DMS79 treated with DMSO at 0.1 percent for 48 hours (cell line): ENCODE measurements around the gene MCCC2.
"Not testable (repeated sequence)": the region's sequence is repeated elsewhere in the genome, so short reads cannot be mapped to it uniquely, and the experiment has no call there.

Source experiments
- DNase-seq: peaks from one replicate; lab custom pipeline; 2025; lab: John Stamatoyannopoulos, UW

MCCC2 gene

DNA sequence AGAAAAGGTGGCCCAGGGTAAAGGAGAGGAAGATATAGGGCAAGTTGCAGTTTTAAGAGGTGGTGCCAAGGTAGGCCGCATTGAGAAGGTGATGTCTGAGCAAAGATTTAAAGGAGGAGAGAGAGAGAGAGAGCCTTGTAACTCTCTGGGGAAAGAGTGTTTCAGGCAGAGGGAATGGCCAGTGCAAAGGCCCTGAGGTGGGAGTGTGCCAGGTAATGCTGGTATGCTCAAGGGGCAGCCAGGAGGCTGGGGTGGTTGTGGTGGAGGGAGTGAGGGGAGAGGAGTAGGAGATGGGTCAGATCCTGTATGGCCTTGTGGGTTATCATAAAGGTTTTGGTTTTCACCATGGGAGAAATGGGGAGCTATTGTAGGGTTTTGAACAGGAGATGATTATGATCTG lies 9.9 kb downstream of the MCCC2 start:
- no peak for DNase-seq

DNA sequence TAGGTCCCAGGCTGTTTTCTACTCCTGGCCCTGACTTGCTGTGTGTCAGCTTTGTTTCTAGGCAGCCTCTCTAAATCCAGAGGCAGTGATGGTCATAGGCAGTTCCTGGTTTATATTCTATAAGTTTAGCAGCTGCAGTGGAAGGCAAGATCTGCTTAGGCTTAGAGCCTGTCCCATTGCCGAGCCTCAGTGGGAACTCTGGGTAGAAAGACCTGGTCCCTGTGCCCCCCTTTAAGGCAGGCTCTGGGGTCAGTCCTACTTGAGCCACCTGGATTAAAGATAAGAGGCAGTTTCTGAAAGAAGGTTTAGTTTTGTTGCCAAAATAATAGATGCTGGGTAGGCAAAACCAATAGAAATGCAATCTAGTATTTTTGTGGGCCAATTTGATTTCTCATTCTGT lies 13.6 kb downstream of the MCCC2 start:
- DNase-seq = no peak

DNA sequence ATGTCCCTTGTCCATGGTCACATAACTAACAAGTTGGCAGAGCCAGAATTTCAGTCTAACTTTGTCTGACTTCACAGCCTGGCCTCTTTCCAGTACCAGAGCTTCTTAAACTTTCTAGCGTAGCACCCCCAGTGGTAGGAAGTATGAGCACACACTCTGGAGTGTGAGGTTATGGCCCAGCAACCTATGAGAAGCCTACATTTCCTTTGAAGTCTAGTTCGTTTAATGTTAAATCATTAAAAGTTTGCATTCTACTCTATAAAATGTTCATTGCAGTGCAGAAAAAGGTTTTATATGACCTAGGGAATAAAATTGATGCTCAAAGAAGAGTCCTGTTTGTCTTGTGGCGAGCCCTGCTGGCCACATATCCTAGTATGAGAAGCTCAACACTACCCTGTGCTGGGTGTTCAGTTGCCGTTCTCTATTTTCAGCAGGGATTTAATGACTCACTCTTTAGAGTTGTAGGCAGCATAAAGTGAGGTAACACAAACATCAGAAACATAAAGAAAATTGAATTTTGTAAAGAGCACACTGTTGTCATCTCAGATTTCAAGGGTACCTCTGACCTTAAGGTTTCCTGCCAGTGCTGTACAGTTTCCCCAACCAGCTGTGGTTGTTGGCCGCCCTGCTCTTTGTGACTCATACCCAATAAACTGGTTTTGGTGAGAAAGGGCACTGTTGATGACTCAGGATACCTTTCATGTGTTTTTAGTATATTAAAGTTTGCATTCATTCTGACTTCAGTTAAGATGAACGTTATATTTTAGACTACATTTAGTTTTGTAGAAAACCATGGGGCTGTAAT lies 14.3 kb downstream of the MCCC2 start:
- no peak for DNase-seq

DNA sequence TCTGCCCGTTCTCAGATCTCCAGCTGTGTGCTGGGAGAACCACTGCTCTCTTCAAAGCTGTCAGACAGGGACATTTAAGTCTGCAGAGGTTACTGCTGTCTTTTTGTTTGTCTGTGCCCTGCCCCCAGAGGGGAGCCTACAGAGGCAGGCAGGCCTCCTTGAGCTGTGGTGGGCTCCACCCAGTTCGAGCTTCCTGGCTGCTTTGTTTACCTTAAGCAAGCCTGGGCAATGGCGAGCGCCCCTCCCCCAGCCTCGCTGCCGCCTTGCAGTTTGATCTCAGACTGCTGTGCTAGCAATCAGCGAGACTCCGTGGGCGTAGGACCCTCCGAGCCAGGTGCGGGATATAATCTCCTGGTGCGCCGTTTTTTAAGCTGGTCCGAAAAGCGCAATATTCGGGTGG lies 22.8 kb downstream of the MCCC2 start:
- DNase-seq = not testable (repeated sequence)

DNA sequence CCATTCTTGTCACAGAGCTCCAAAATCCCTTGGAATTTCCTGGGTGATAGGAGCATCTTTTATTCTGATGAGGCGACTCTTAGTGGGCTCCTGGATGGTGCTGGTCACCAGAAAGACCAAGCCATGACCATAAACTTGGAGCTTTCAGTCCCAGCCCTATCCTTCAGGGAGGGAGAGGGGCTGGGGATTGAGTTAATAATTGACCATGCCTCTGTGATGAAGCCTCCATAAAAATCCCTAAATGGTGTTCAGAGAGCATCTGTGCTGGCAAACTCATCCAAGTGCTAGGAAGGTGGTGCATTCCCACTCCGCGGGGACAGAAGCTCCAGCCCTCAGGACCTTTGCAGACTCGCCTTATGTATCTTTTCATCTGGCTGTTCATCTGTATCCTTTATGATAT lies 28.7 kb downstream of the MCCC2 start:
- no peak for DNase-seq

DNA sequence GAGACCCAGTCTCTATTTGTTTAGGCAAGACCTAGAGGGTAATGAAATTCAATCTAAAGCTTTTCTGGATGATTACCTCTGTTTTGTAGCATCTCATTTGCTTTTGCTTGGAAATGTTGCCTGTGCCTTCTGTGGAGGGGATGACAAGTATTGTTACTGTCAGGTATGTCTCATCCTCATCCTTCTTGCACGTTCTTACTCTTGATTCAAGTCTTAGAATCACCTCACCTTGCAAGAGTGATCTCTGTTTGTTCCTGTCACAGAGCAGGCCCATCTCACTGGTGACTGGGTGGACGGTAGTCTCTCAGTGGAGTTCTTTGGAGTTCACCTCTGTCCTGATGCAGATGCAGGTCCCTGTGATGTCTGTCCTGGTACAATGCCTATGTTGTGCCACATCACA lies 33.5 kb downstream of the MCCC2 start:
- DNase-seq = no peak

DNA sequence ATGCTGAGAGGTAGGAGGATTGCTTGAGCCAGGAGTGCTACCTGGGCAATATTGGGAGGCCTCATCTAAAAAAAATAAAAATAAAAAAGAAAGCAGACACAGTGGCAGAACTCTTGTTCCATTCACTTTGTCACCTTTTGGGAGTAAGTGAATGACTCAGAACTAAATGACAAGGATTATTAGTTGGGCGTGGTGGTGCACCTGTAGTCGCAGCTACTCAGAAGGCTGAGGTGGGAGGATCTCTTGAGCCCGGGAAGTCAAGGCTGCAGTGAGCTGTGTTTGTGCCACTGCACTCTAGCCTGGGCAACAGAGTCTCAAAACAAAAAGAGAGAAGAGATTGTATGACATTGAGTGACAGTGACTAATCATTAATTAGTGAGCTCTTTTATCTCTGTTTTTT lies 34.1 kb downstream of the MCCC2 start:
- DNase-seq = no peak

DNA sequence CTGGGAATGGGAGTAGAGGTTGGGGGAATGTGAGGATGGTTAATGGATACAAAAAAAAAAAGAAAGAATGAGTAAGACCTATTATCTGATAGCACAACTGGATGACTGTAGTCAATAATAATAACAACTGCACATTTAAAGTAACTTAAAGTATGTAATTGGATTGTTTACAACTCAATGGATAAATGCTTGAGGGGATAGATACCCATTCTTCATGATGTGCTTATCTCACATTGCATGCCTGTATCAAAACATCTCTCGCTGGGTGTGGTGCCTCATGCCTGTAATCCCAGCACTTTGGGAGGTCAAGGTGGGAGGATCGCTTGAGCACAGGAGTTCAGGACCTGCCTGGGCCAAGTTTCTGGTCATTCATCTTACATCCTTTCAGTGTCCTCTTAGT lies 34.6 kb downstream of the MCCC2 start:
- DNase-seq = no peak

DNA sequence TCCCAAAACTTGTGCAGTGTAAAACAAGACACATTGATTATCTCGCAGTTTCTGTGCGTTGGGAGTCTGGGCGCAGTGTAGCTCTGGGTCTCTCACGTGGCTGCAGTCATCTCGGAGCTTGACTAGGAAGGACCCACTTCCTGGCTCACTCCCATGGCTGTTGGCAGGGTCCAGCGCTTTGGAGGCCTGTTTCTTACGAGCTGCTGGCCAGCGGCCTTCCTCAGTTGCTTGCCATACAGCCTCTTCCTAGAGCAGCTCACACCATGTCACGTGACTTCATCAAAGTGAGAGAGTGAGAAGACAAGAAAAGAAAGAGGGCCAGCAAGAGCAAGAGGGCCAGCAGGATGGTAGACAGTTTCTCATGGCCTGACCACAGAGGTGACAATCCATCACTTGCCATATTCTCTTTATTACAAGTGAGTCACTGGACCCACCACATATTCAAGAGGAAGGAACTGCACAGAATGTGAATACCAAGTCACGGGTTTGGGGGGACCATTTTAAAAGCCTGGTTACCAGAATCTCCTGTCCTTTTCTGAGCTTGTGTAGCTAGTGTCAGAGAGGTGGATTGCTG lies 36.2 kb downstream of the MCCC2 start:
- no peak for DNase-seq

DNA sequence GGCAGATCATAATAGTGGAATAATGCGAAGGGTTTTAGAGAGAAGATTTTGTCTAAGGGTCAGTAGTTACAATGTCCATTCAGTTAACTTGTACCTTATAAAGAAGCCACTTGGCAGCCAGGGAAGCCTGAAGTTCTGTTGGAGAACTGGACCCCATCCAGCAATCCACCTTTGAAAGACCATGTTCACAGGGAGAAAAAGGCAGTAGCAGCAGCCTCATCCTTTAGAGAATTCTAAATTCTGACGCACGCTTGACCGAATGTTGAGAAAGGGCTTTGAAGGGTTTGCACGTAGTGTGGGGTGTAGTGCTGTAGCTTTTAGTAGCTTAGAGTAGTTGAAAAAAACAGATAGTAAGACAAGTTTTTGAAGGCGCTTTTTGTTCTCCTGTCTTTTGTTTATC lies 42.8 kb downstream of the MCCC2 start:
- DNase-seq = no peak

DNA sequence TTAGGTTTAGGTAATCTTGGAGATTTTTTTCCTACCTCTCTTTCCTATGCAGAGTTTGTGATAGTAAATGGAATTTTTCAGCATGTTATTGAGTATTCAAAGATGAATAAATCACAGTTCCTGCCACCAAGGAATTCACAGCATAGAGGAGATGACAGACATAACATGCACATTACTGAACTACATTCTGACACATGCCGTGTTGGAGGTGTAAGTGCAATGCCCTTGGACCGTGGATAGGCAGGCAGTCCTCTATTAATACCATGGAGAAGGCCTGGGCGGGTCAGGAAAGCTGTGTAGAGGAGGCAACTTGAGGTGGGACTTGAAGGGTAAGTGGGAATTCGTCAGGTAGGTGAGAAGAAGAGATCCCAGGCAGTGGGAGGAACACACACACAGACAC lies 43.9 kb downstream of the MCCC2 start:
- DNase-seq = no peak

DNA sequence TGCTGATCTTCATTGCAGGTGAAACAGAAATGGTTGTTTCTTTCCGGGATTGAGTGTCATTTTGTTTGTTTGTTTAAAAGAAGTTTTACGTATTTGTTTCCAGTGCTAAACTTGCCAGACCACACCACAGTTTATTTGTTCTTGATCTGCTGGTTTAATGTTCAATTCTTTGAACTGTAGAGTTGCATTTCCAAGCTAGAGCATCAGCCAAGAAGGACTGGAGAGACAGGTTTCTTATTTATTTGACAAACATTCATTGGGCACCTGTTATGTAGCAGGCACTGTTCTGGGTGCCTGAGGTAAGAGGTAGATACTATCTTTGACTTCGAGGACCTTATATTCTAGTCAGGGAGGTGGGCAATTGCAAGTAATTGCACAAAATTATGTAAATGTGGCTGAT lies 45.0 kb downstream of the MCCC2 start:
- DNase-seq = no peak

DNA sequence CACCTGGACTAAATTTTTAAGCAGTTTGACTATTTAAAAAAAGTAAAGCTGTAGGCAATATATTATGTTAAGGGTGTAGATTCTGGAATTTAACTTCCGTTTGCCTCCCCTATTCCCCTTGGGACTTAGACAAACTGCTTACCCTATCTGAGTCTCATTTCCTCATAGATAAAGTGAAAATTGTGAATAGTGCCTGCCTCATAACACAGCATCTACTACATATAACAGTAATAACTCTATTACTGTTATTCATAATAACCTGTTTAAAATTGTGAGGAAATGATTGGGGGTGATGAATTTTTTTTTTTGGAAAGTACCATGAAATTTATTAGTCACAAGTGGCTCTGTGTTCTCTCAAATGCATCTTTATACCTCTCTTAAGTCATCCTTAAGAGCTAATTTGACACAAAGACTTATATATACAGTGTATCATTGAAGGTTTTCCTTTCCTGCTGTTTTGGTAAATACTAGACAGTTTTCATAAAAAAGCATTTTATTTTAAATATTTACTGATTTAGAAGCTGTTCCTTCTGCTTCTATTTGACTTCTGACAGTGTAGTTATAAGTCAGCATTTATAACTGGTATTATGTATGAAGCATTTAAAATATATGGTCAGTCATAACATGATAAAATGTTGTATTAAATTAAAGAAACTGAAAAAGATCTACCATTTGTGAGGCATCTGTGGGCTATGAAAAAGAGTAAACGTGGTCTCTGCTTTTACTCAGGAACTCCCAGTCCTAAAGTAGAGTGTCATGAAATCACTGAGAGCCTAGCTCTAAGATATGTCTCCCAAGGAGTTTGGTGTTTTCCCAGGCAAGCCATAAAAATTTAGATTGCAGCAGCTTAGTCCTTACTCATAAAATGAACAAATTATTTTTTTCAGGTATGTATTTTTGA lies 46.4 kb downstream of the MCCC2 start:
- no peak for DNase-seq

DNA sequence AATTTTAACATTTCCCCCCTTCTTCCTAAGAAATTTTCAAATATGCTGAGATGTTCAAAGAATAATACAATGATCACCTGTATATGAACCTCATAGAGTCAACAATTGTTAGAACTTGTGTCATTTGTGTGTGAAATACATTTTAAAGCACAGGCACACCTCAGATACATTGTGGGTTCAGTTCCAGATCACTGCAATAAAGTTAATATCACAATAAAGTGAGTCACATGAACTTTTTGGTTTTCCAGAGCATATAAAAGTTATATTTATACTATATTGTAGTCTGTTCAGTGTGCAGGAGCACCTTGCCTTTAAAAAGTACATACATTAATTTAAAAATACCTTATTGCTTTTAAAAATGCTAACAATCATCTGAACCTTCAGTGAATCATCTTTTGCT lies 50.0 kb downstream of the MCCC2 start:
- no peak for DNase-seq

DNA sequence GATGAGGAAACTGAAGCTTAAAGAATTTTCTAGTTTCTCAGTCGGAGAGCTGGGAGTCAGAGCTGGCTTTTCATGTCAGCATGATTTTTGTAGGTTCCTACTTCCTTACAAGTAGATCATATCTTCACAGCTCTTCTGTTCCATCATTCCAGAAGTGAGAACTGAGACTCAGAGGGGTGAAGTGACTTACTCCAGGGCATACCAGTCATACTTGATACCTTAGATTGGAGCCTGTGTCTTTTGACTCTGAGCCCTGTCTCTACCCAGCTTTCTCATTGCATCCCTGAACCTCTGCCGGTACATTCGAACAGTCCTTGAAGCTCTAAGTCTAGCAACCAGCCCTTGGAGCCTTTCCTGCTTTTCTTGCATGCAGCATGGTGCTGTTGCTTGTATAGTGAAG lies 53.3 kb downstream of the MCCC2 start:
- no peak for DNase-seq

DNA sequence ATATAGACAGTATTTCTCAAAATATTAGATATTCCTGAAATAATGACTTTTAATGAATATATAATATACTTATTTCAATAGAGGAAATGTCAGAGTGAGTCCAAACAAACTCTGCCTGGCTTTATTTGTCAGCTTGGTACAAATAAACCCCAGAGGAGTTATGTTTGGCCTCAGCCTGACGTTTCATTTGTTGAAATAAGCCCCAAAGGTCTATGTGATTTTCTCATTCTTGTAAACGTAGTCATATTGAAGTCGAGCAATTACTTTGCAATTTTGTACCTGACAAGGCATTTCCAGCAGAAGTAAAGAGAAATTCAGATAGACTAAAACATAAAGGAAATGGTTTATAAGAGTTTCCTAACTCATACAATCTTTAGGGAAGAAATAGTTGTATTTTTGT lies 57.9 kb downstream of the MCCC2 start:
- no peak for DNase-seq

DNA sequence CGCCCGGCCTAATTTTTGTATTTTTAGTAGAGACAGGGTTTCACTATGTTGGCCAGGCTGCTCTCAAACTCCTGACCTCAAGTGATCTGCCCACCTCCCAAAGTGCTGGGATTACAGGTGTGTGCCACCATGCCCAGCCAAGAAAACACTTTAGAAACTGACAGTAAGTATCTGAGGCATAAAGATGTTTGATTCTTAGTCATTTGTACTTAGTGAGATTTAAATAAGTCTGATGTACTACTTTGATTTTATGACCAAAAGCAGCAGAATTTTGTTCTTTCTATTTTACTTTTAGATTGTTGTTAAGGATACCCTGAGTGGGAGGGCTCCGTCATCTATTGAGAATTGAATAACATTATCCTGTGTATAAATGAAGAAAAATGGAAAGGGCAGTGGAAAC lies 63.8 kb downstream of the MCCC2 start:
- DNase-seq = not testable (repeated sequence)

DNA sequence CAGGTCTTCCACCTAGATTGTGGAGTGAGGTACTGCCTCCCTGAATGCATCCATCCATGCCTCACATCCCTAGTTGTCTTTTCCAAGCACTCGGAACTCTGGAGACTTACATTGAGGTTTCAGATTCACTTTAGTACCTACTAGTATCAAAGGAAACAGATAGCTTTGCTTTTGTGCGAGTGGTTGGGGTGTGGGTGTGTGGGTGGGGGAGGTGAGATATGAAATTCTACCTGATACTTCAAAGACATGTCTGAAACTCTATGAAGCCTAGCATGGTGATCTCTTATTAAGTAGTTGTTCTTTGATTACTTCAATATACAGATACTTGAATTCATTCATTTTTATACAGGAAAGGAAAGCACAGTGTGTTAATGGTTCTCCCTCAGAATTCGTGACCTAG lies 64.4 kb downstream of the MCCC2 start:
- DNase-seq = no peak

DNA sequence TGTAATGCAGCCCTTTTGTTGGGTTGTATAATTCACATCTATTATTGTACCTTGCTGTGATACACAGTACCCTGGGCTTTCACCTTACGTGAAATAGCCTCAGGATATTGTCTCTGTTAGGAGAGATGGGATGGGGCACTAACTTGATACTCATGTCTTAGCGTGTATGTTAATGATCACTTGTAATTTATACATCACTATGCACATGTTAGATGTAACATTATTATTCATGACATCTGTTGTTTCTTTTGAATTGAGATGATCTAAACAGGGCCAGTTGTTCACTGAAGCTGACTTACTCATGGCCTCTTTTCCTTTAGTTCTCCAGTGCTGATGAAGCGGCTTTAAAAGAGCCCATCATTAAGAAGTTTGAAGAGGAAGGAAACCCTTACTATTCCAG lies 65.2 kb downstream of the MCCC2 start:
- no peak for DNase-seq

DNA sequence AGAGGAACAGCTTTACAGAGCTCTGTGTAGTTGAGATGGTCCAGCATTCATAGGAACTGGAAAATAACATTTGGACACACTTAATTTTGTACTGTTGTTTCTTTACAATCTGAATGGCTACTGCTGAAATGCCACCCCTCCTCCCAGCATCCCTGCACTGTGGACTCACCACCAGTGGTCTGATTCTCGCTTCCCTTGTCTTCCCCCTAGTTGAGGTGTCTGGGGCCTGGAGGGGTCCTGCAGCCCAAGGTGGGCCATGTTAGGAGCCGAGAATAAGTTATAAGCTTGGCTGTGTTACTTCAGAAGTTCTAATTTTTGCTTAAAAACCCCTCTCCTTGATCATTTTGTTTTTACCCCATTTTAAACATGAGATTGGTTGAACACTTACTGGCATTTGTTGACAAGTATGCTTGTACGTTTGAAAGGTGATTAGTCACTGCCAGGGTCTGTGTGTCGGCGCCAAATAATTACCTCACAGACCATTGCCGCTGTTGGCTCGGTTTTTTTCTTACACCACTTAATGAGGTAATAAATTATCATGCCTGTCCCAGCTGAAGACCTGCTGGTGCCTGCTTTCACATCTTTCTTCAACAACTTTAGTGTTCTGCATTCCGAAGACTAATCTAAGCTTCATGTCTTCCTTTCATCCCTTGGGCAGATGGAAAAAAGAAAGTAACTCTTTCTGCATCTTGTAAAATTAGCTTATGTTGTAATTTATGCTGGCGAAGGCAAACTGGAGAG lies 65.8 kb downstream of the MCCC2 start:
- DNase-seq = no peak

DNA sequence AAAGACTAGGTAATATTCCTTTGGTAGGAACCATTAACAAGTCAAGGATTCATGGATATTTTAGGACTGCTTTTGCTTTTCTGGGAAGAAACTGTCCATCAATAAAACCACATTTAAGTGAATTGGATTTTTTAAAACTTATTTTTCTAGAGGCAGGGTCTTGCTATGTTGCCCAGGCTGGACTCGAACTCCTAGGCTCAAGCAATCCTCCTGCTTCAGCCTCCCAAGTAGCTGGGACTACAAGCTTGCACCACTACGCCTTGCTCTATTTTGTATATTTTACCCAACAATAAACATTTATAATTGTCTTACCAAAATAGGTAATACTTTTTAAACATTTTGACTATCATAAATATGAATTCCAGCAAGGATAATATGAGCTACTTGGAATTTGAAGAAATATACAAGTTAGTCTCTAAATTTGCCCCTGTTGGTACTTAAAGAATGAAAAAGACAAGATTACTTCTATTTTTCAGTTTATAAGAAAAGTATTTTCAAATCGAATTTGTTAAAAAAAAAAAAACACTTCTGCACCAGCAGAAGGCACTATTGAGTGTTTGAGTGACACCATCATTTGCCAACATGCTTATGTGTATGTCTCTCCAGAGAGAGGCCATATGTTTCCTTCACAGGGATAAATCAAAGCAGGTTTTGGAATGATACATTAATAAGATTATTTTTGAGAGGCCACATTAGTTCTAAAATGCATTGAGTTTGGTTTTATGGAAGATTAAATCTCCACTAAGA lies 71.9 kb downstream of the MCCC2 start:
- DNase-seq = no peak

DNA sequence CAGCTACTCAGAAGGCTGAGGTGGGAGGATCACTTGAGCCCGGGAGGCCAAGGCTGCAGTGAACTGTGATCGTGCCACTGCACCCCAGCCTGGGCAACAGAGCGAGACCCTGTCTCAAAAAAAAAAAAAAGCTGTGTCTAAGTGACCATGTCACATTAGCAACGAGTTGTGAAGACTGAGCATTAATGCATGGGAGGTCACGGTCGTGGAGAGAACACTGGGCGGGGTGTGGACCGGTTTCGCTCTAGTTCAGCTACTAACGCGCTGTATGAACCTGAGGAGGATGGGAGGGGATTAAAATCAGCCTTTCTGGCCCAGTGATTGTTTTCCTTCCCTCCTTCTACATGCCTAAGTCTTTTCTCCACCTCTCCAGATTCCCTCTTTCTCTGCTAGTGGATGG lies 75.2 kb downstream of the MCCC2 start:
- DNase-seq = no peak
